ENCODE measurements around the gene CHRNE. TPM values are rescaled to one million over a fixed set of nuclear protein-coding genes. Genes with fewer than 3 reads are reported as not detected.
A peak's percentile ranks its signal among the peaks of the same experiment; 100 is the strongest.
"Not testable (repeated sequence)": the region's sequence is repeated elsewhere in the genome, so short reads cannot be mapped to it uniquely, and the experiment has no call there.

CHRNE gene
- total RNA-seq, 1 donor from 2014 or later: 0.25 TPM

DNA sequence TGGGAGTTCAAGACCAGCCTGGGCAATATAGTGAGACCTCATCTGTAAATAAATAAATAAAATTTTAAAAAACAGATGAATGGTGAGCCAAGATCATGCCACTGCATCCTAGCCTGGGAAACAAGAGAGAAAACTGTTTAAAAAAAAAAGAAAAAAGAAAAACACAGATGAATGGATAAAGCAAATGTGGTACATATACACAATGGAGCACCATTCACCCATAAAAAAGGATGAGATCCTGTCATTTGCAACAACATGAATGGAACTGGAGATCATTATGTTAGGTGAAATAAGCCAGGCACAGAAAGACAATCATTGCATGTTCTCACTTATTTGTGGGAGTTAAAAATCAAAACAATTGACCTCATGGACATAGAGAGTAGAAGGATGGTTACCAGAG, 3.7 kb upstream of the CHRNE start:
- DNase-seq (ENCODE audit: low read depth): not testable (repeated sequence)

DNA sequence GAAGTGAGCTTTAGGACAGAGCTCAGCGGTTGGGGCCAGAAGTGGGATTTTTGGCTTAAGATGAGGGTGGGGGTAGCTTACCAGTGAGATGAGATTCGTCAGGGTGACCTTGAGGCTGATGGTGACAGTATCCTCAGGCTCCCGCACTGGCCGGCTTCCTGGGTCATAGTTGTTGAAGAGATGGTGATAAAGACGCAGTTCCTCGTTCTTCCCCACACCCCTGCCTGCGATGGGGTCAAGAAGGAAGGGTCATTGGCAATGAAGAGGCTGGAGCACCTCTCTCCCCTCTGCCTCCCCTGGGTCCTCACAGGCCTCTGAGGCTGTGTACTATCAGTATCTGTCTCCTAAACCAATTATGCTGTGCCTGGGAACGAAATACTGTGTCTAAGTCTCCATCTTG, 358 bp downstream of the CHRNE start:
- DNase-seq (ENCODE audit: low read depth): no peak

DNA sequence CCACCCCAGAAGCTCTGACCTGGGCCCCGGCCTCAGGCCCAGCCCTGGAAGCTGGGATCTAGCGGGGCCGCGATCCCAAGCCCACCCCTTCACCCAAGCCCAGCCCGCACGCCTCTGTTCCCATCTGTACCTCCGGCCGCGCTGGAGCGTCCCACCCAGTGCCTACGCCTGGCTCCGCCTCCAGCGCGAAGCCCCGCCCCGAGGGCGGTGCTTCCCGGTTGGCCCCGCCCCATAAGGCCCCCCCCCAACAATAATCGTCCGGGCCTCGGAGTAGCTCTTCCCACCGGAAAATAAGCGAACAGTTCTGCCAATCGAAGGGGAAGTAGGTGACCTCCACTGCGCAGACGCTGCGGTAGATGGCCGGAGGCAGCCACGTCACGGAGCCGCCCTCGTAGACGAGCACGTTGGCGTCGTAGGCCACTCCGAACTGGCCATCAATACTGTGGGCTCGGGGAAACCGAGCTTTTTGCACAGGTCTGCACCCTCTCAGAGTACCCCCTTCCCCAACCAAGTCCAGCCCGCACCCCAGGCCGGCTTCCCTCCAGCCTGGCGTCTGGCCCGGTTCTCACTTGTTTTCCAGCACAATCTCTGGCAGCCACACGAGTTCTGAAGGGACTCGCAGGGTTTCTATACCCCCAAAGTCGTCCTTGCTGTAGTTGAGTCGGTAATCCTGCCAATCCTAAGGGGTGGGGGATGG, 1.1 kb downstream of the CHRNE start:
- DNase-seq (ENCODE audit: low read depth): no peak

GRCh38 chr17:4901108-4901647, 1.7 kb downstream of the CHRNE start:
- no peak for DNase-seq (ENCODE audit: low read depth)

- no peak for DNase-seq (ENCODE audit: low read depth)
These were observed 2.4 kb downstream of the CHRNE start for GRCh38 chr17:4900231-4901107.

GRCh38 chr17:4899341-4900230, 3.3 kb downstream of the CHRNE start, which contains the start of gene C17orf107:
Gene C17orf107 (plus strand): TSS chr17:4899536. CDS start chr17:4899763, 227 bp downstream.
- peak; percentile 53 for DNase-seq (ENCODE audit: low read depth)

DNA sequence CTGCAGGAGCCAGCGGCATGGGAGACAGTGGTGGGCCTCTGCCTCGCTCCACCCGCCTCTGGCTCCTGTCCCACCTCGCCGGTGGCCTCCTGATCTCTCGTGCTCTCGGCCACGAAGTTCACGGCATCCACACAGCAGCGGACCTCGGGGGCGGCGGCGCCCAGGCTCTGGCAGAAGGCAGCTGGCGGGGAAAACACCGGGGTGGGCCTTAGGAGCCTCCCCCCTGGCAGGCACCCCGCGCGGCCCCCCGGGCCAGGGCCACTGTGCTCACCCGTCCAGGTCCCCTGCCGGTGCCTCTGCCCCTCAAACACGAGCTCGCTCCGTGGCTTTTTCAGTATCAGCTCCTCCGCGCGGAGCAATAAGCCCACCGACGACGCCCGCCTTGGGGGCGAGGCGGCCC, 4.0 kb downstream of the CHRNE start:
- no peak for DNase-seq (ENCODE audit: low read depth)

GRCh38 chr17:4898351-4898750, 4.5 kb downstream of the CHRNE start:
- no peak for DNase-seq (ENCODE audit: low read depth)

DNA sequence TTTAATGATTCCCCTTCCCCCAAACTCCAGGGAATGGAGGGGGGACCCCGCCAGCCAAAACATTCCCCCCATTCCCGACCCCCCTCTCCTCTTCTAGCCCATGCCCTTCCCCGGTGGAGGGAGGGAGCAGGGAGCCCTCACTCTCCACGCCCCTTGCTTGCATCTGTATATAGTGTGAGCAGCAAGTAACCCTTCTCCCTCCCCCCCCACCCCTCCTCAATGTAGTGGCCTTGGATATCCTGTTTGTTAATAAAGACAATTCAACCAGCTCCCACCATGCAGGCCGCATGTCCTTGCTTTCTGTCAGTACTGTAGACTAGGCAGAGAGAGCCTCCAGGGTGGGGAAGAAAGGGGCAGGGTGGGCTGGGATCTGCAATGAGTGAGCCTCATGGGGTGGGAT, 5.1 kb downstream of the CHRNE start:
- no peak for DNase-seq (ENCODE audit: low read depth)

- no peak for DNase-seq (ENCODE audit: low read depth)
These were observed 5.7 kb downstream of the CHRNE start for GRCh38 chr17:4897198-4897687.

- DNase-seq (ENCODE audit: low read depth): no peak
These were observed 6.3 kb downstream of the CHRNE start for GRCh38 chr17:4896332-4897197.

- no peak for DNase-seq (ENCODE audit: low read depth)
These were observed 7.1 kb downstream of the CHRNE start for GRCh38 chr17:4895657-4896331.

DNA sequence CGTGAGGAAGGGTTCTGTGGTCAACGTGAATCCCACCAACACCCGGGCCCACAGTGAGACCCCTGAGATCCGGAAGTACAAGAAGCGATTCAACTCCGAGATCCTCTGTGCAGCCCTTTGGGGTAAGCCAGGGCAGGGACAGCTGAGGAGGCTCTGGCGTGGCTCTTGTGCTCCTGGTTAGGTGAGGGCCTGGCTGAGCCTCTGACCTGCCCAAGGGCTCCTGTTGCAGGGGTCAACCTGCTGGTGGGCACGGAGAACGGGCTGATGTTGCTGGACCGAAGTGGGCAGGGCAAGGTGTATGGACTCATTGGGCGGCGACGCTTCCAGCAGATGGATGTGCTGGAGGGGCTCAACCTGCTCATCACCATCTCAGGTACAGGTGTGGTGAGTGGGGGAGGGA, 7.8 kb downstream of the CHRNE start:
- DNase-seq (ENCODE audit: low read depth): no peak

DNA sequence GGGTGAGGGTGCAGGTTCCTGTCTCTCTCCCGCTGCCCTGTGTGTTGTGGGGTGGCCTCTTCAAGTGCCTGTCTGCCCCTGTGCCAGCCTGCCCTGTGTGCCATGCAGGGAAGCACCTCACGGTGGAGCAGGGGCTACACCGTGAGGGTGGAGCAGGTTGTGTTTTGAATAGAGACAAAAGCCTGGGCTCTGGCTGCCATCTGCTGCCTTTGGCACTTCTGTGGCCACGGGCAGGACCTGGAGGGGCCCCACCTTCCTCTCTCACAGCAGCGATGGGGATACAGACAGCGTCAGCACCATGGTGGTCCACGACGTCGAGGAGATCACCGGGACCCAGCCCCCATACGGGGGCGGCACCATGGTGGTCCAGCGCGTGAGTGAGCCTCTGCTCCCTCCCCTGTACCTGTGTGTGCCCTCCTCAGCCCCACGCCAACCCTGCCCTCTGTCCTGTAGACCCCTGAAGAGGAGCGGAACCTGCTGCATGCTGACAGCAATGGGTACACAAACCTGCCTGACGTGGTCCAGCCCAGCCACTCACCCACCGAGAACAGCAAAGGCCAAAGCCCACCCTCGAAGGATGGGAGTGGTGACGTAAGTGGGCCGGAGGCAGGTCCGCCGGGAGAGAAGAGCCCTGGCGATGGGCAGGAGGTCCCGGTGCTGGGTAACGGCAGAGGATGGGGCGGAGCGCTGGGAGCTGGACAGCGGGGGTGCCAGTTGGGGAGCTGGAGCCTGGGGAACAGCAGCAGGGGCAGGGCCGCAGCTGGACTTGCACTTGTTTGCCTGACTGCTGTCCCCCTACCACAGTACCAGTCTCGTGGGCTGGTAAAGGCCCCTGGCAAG, 9.0 kb downstream of the CHRNE start:
- DNase-seq (ENCODE audit: low read depth): no peak

DNA sequence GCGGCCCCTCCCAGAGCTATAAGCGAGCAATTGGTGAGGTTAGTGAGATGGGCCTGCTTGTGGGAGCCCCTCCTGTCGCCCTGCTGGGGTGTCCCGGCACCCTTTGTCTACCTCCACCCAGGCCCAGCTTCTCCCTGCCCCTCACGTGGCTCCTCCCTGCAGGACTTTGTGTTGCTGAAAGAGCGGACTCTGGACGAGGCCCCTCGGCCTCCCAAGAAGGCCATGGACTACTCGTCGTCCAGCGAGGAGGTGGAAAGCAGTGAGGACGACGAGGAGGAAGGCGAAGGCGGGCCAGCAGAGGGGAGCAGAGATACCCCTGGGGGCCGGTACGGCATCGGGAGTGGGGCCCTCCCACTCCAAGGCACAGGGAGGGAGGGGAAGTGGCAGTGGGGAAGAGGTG, 9.6 kb downstream of the CHRNE start:
- no peak for DNase-seq (ENCODE audit: low read depth)

DNA sequence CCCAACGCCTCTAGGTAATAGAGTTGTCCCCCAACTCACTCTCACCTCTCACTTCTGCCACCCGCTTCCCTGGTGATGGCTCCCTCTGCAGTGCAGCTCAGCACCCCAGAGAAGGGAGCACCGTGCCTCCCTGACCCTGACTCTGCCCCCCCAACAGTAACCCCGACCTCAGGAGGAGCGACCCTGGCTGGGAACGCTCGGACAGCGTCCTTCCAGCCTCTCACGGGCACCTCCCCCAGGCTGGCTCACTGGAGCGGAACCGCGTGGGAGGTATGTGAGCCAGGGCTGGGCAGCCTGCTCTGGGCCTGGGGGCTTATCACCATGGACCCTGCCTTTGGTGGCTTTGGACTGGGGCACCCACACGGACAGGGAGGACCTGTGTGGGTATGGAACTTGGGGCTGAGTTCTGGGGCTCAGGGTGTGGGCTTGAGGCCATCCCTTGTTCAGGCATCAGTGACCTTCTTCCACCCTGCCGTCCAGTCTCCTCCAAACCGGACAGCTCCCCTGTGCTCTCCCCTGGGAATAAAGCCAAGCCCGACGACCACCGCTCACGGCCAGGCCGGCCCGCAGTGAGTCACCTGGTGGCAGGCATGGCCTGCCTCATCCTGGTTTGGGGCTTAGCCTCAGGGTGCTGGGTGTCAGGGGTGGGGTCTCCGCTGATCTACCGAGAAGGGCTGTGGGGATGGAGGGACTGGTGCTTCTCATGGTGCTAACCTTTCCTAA, 10.2 kb downstream of the CHRNE start:
- DNase-seq (ENCODE audit: low read depth): no peak

- DNase-seq (ENCODE audit: low read depth): no peak
These were observed 11.2 kb downstream of the CHRNE start for GRCh38 chr17:4891411-4892410.

Measured in renal cortical epithelial cell (primary cell).